ENCODE results near the gene STK36.

Gene STK36

GRCh38 chr2:218671654-218672566 lies at the start of gene STK36, which contains the start of gene RNF25:
Gene STK36, plus strand, starts transcription at chr2:218672086. Its CDS starts 744 bp downstream, at chr2:218672830.
Gene RNF25, minus strand, starts transcription at chr2:218672002. Its CDS starts 32 bp downstream, at chr2:218671970.
- peak; percentile 88 for DNase-seq

GRCh38 chr2:218622606-218623365 lies 49.1 kb upstream of the STK36 start:
- DNase-seq: no peak

GRCh38 chr2:218623366-218623705 lies 48.5 kb upstream of the STK36 start:
- DNase-seq: no peak

GRCh38 chr2:218626369-218626768 lies 45.5 kb upstream of the STK36 start:
- DNase-seq: no peak

- no peak for DNase-seq
These were observed 43.9 kb upstream of the STK36 start for GRCh38 chr2:218627939-218628338.

- DNase-seq: no peak
These were observed 40.0 kb upstream of the STK36 start for GRCh38 chr2:218631837-218632236.

GRCh38 chr2:218635719-218636118 lies 36.2 kb upstream of the STK36 start:
- DNase-seq: no peak

- DNase-seq: no peak
These were observed 33.5 kb upstream of the STK36 start for GRCh38 chr2:218638372-218638771.

- DNase-seq: no peak
These were observed 29.7 kb upstream of the STK36 start for GRCh38 chr2:218642121-218642656.

GRCh38 chr2:218642786-218643185 lies 29.1 kb upstream of the STK36 start:
- DNase-seq: no peak

GRCh38 chr2:218643751-218644310 lies 28.1 kb upstream of the STK36 start:
- DNase-seq: no peak

GRCh38 chr2:218644721-218645120 lies 27.2 kb upstream of the STK36 start:
- no peak for DNase-seq

- DNase-seq: no peak
These were observed 26.8 kb upstream of the STK36 start for GRCh38 chr2:218645126-218645525.

GRCh38 chr2:218648088-218648786 lies 23.6 kb upstream of the STK36 start:
- DNase-seq: peak; percentile 20

GRCh38 chr2:218648787-218649100 lies 23.1 kb upstream of the STK36 start:
- DNase-seq: no peak

- no peak for DNase-seq
These were observed 16.1 kb upstream of the STK36 start for GRCh38 chr2:218655751-218656150.

GRCh38 chr2:218658671-218659257 lies 13.1 kb upstream of the STK36 start:
- peak; percentile 57 for DNase-seq

GRCh38 chr2:218659258-218659987 lies 12.5 kb upstream of the STK36 start, which contains the start of the genes BCS1L and ZNF142:
Gene BCS1L, plus strand, starts transcription at chr2:218659683. Its CDS starts 1,305 bp downstream, at chr2:218660988.
Gene ZNF142, minus strand, starts transcription at chr2:218659623. Its CDS starts 3,194 bp downstream, at chr2:218656429.
- peak; percentile 87 for DNase-seq

- no peak for DNase-seq
These were observed 11.9 kb upstream of the STK36 start for GRCh38 chr2:218659988-218660358.

- DNase-seq: no peak
These were observed 9.5 kb upstream of the STK36 start for GRCh38 chr2:218662377-218662776.

- no peak for DNase-seq
These were observed 9.1 kb upstream of the STK36 start for GRCh38 chr2:218662827-218663226.

GRCh38 chr2:218663901-218664300 lies 8.0 kb upstream of the STK36 start:
- no peak for DNase-seq

All from NCI-H146 (cell line).